GM12878 (cell line): ENCODE data around the gene ASB9. TPM values are rescaled to one million over a fixed set of nuclear protein-coding genes. Genes with fewer than 3 reads are reported as not detected.

Experiments used
- ATAC-seq: fragments of 200-7000 bp; cut with Tn5 transposase; 3 replicates; pipeline ENCODE4 v1.9.1; 2020; ENCODE audit warnings: mild to moderate bottlenecking, moderate library complexity
- BruUV-seq: library from RNA; stranded (reverse); fragments of 400-500 nt; replicated peaks from 2 replicates; lab custom pipeline; 2021; lab: Mats Ljungman, UMichigan
- CTCF ChIA-PET: fragments of 300-600 bp; sonication (Branson Sonifier 250); formaldehyde crosslinking; extraction: SDS; loops from one replicate; lab custom pipeline; 2021; ENCODE audit warnings: inconsistent platforms; lab: Yijun Ruan, JAX
- POLR2A ChIA-PET: fragments of 350-600 bp; formaldehyde crosslinking; extraction: SDS; loops from one replicate; lab custom pipeline; 2021; ENCODE audit warnings: inconsistent platforms; lab: Charles Lee
- RAD21 ChIA-PET: fragments of 300-600 bp; sonication (Branson Sonifier 250); formaldehyde crosslinking; loops from one replicate; lab custom pipeline; 2023; ENCODE audit warnings: antibody characterized with exemption; ENCODE audit not compliant: unreplicated experiment; lab: Charles Lee
- SMC1A ChIA-PET: fragments of 300-600 bp; sonication (Branson Sonifier 250); formaldehyde crosslinking; loops from one replicate; lab custom pipeline; 2023; ENCODE audit not compliant: unreplicated experiment, uncharacterized antibody; lab: Charles Lee
- DNase-seq: peaks from one replicate; pipeline ENCODE4 v3.0.0-alpha.2; 2011; ENCODE audit warnings: low read depth, low spot score
- FAIRE-seq: peaks from 3 replicates; lab custom pipeline; 2011; peaks lifted over from hg19 to GRCh38; lab: Jason Lieb, UNC
- H2AFZ ChIP-seq: 2 replicates; pipeline ENCODE4 v1.6.0; 2011; ENCODE audit warnings: low read depth, low read length, control low read depth; ENCODE audit not compliant: control insufficient read depth
- H3K27ac ChIP-seq: 2 replicates; pipeline ENCODE4 v1.5.1; 2011; ENCODE audit warnings: control low read depth; ENCODE audit not compliant: control insufficient read depth, insufficient read depth
- H3K27me3 ChIP-seq, 2 experiments: replicated peaks in 1 of 2; 2 replicates each; pipeline versions ENCODE4 v1.6.0 to v1.6.1; 2011; ENCODE audit warnings: low read length in 1 of 2; ENCODE audit not compliant: control insufficient read depth in 2 of 2, insufficient read depth in 2 of 2
- H3K36me3 ChIP-seq, 2 experiments: 2 replicates each; pipeline ENCODE4 v1.5.1; 2011; ENCODE audit warnings: low read length in 1 of 2; ENCODE audit not compliant: control insufficient read depth in 2 of 2, insufficient read depth in 2 of 2
- H3K4me1 ChIP-seq: 2 replicates; pipeline ENCODE4 v1.6.1; 2011; ENCODE audit warnings: mild to moderate bottlenecking, low read length, moderate library complexity, mixed read lengths; ENCODE audit not compliant: control insufficient read depth, insufficient read depth
- H3K4me2 ChIP-seq: 2 replicates; pipeline ENCODE4 v1.6.0; 2011; ENCODE audit warnings: control low read depth; ENCODE audit not compliant: control insufficient read depth, insufficient read depth
- H3K4me3 ChIP-seq: fragments of 200-600 bp; sonication (generic); 2 replicates; pipeline ENCODE4 v1.5.1; 2016
- H3K79me2 ChIP-seq: 2 replicates; pipeline ENCODE4 v1.6.0; 2011; ENCODE audit warnings: low read length; ENCODE audit not compliant: control insufficient read depth, insufficient read depth
- H3K9ac ChIP-seq: 2 replicates; pipeline ENCODE4 v1.8.0; 2011; ENCODE audit warnings: low read length, control low read depth, mixed read lengths; ENCODE audit not compliant: control insufficient read depth, insufficient read depth
- H3K9me3 ChIP-seq: replicated peaks from 3 replicates; pipeline ENCODE4 v1.5.1; 2011; ENCODE audit warnings: mild to moderate bottlenecking, low read length; ENCODE audit not compliant: control insufficient read depth, insufficient read depth
- H4K20me1 ChIP-seq: 2 replicates; pipeline ENCODE4 v1.6.0; 2011; ENCODE audit not compliant: control insufficient read depth, insufficient read depth
- BCLAF1 ChIP-seq: fragments of 450-650 bp; IDR thresholded peaks from 2 replicates; pipeline ENCODE4 v1.6.1; 2017; ENCODE audit warnings: antibody characterized with exemption, mild to moderate bottlenecking, moderate library complexity
- CHD4 ChIP-seq: fragments of 200-600 bp; sonication (generic); IDR thresholded peaks from 2 replicates; pipeline ENCODE4 v1.6.1; 2016; ENCODE audit warnings: mild to moderate bottlenecking
- ETV6 ChIP-seq, 2 experiments: fragments of 450-650 bp in 1 of 2; IDR thresholded peaks in 1 of 2; conservative IDR thresholded peaks in 1 of 2; 2 replicates each; pipeline ENCODE4 v1.6.1; 2014; ENCODE audit warnings: antibody characterized with exemption in 1 of 2, borderline replicate concordance in 1 of 2, low read depth in 1 of 2, mild to moderate bottlenecking in 1 of 2, moderate library complexity in 1 of 2
- NFYA ChIP-seq: IDR thresholded peaks from 2 replicates; pipeline ENCODE4 v1.6.1; 2011; ENCODE audit warnings: low read depth, mild to moderate bottlenecking, low read length, improper control_type of control experiment, borderline replicate concordance
- NRF1 ChIP-seq: conservative IDR thresholded peaks from 2 replicates; pipeline ENCODE4 v1.6.1; 2011; ENCODE audit warnings: mild to moderate bottlenecking, low read depth, low read length, improper control_type of control experiment
- SIN3A ChIP-seq: IDR thresholded peaks from 2 replicates; pipeline ENCODE4 v1.6.1; 2012; ENCODE audit warnings: low read depth, low read length, improper control_type of control experiment
- STAT3 ChIP-seq: IDR thresholded peaks from 2 replicates; pipeline ENCODE4 v1.6.1; 2011; ENCODE audit warnings: low read depth, low read length, improper control_type of control experiment
- ZNF24 ChIP-seq: fragments of 450-650 bp; IDR thresholded peaks from 2 replicates; pipeline ENCODE4 v1.6.1; 2017; ENCODE audit warnings: antibody characterized with exemption, mild to moderate bottlenecking
- WGBS: methylation state at CpG from one replicate; pipeline ENCODE4 v1.1.6; 2016; ENCODE audit warnings: low lambda C conversion rate; ENCODE audit not compliant: insufficient replicate concordance, insufficient coverage; ENCODE audit errors: missing lambda C conversion rate; 5-methylcytosine and 5-hydroxymethylcytosine counted together
- in situ Hi-C: fragments of 300-500 bp; cut with MboI; formaldehyde crosslinking; loops from 9 replicates; pipeline ENCODE4 v1.14.3; 2018; ENCODE audit warnings: mixed read lengths
- intact Hi-C: fragments of 100-400 bp; cut with micrococcal nuclease; formaldehyde crosslinking; loops from one replicate; pipeline ENCODE4 v1.14.2; 2022; ENCODE audit not compliant: unreplicated experiment
- polyA plus RNA-seq, 11 experiments: library from polyadenylated mRNA; depleted of rRNA in 4 of 11; unstranded in 6 of 11; stranded (reverse) in 5 of 11; fragments of >200 nt; fragmentation: Nextera tagmentation in 4 of 11; fragmentation: Illumina TruSeq in 1 of 11; extraction: Ambion mirVana in 4 of 11; extraction: Trizol in 1 of 11; gene quantifications; 1 replicate in 1 of 11; 2 replicates in 10 of 11; pipeline versions ENCODE4 v1.2.1 to v1.2.3, GENCODE V29; 2011 to 2016; ENCODE audit warnings: inconsistent platforms in 2 of 11, missing spikeins in 2 of 11, low read depth in 1 of 11
- total RNA-seq, 4 experiments: library from RNA; depleted of rRNA in 3 of 4; stranded (reverse); fragments of >200 nt in 3 of 4; fragmentation: Illumina TruSeq in 1 of 4; extraction: Trizol in 1 of 4; gene quantifications; 2 replicates each; pipeline versions ENCODE4 v1.2.1 to v1.2.3, GENCODE V29; 2013 to 2021
- TF ChIP-seq, protein P1 (sequence below): fragments of 450-650 bp; IDR thresholded peaks from 2 replicates; pipeline ENCODE4 v1.6.1; 2017; ENCODE audit warnings: mild to moderate bottlenecking, moderate library complexity
- TF ChIP-seq, protein P2 (sequence below): fragments of 450-650 bp; IDR thresholded peaks from 2 replicates; pipeline ENCODE4 v1.6.1; 2017; ENCODE audit warnings: borderline replicate concordance

ASB9 gene
- total and polyA plus RNA-seq, 10 of the 15 experiments (the other 5 are each of a cell fraction or from before 2014, with no cell fraction given): 0.31 to 3.5 (median 0.74) TPM

DNA sequence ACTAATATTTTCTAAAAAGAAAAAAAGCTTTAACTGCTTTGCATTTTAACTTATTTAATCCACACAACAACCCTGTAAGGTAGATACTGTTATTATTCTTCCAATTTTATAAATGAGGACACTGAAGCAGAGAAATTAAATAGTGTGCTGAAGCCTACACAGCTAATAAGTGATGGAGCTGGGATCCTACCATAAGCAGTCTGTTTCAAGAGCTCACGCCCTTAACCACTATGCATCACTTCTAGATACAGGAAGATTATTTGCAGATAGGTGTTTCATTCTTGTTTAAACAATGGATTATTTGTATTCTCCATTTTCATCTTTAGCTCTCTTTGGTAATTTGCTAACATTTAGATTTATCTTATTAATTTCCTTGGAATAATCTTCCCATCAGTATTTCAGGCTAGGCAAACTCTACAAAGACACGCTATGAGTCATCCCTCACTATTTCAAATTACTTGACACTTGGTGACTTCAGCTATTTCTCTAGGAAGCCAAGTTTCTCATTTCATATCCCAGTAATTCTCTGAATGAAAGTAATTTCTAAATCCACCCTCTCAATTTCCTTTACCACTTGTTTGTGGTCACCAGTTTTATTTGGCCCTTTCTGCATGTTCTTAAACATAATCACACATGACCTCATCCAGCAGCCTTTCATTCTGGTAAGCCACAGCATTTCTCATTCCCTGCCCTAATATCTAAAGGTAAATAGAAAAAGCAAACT is 67.3 kb downstream of the ASB9 start (continued):
- TF ChIP-seq, protein P1, sequence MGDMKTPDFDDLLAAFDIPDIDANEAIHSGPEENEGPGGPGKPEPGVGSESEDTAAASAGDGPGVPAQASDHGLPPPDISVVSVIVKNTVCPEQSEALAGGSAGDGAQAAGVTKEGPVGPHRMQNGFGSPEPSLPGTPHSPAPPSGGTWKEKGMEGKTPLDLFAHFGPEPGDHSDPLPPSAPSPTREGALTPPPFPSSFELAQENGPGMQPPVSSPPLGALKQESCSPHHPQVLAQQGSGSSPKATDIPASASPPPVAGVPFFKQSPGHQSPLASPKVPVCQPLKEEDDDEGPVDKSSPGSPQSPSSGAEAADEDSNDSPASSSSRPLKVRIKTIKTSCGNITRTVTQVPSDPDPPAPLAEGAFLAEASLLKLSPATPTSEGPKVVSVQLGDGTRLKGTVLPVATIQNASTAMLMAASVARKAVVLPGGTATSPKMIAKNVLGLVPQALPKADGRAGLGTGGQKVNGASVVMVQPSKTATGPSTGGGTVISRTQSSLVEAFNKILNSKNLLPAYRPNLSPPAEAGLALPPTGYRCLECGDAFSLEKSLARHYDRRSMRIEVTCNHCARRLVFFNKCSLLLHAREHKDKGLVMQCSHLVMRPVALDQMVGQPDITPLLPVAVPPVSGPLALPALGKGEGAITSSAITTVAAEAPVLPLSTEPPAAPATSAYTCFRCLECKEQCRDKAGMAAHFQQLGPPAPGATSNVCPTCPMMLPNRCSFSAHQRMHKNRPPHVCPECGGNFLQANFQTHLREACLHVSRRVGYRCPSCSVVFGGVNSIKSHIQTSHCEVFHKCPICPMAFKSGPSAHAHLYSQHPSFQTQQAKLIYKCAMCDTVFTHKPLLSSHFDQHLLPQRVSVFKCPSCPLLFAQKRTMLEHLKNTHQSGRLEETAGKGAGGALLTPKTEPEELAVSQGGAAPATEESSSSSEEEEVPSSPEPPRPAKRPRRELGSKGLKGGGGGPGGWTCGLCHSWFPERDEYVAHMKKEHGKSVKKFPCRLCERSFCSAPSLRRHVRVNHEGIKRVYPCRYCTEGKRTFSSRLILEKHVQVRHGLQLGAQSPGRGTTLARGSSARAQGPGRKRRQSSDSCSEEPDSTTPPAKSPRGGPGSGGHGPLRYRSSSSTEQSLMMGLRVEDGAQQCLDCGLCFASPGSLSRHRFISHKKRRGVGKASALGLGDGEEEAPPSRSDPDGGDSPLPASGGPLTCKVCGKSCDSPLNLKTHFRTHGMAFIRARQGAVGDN: no peak
- TF ChIP-seq ETV6 (conservative IDR thresholded peaks at IDR 0.05 in 1 of 2, IDR thresholded peaks at IDR 0.05 in 1 of 2; ENCODE audit: borderline replicate concordance in 1 of 2, low read depth in 1 of 2): peak in 1 of 2 experiments; percentile 96; a peak in 2 of 4 replicates
- TF ChIP-seq STAT3: no peak

- no peak for FAIRE-seq
- Histone ChIP-seq H3K36me3 (no peaks in the 10 kb centered on the region), H3K27me3 (no peaks in the 10 kb centered on the region), H3K4me3 (no peak overlapping the region), H3K27ac (no peak overlapping the region), H2AFZ (no peak overlapping the region), H3K4me2 (no peak overlapping the region), H3K9ac (no peak overlapping the region), H4K20me1 (no peaks in the 10 kb centered on the region), H3K9me3 (no peaks in the 10 kb centered on the region), H3K79me2 (no peaks in the 10 kb centered on the region), H3K4me1 (0 out of 2 replicates have a peak, but pooled peaks cover 5% of the 10 kb centered on the region)
- ChIA-PET POLR2A (interaction anchor here (1.4 kb wide), 1 partner anchor 8 kb away, joined by 4 read pairs; no protein-coding TSS in a partner anchor), CTCF (no interaction called here), RAD21 (interaction anchor here (0.7 to 4.4 kb wide), 3 partner anchors 34 to 43 kb away, joined by 4 to 22 read pairs (median 20); no protein-coding TSS in a partner anchor), SMC1A (interaction anchor here (1.0 to 5.5 kb wide), 5 partner anchors 39 to 58 kb away, joined by 3 to 33 read pairs (median 4); no protein-coding TSS in a partner anchor)
- no peak for DNase-seq
- intact Hi-C loops (no loop called here), in situ Hi-C loops (no loop called here)
- 0% methylated on average over 2 of the region's 2 CpGs for WGBS
- no peak for ATAC-seq
- no TSS peak for BruUV-seq
- no peak for TF ChIP-seq NRF1
- no peak for TF ChIP-seq NFYA
- TF ChIP-seq ZNF24: no peak
- TF ChIP-seq BCLAF1: no peak
- TF ChIP-seq, protein P2, sequence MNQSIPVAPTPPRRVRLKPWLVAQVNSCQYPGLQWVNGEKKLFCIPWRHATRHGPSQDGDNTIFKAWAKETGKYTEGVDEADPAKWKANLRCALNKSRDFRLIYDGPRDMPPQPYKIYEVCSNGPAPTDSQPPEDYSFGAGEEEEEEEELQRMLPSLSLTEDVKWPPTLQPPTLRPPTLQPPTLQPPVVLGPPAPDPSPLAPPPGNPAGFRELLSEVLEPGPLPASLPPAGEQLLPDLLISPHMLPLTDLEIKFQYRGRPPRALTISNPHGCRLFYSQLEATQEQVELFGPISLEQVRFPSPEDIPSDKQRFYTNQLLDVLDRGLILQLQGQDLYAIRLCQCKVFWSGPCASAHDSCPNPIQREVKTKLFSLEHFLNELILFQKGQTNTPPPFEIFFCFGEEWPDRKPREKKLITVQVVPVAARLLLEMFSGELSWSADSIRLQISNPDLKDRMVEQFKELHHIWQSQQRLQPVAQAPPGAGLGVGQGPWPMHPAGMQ: no peak
- TF ChIP-seq CHD4: no peak
- no peak for TF ChIP-seq SIN3A
Measured at GRCh38 chrX:15200871-15201270, 69.0 kb downstream of the ASB9 start.
